Camera-type eye (tissue), 1 donor: ENCODE measurements around the gene CDK11B. TPM values are rescaled to one million over a fixed set of nuclear protein-coding genes. Genes with fewer than 3 reads are reported as not detected.

Source experiments
- total RNA-seq: library from RNA; depleted of rRNA; stranded (reverse); fragments of >200 nt; gene quantifications from one replicate; pipeline ENCODE4 v1.2.3, GENCODE V29; 2014

CDK11B gene
- total RNA-seq = 13.7 TPM

GRCh38 chr1:1658583-1659549 is at the start of gene CDK11B:
Gene CDK11B, minus strand, starts transcription at chr1:1659004. Its CDS starts 1,519 bp downstream, at chr1:1657485.

GRCh38 chr1:1692714-1693647 is 34.2 kb upstream of the CDK11B start, which contains the start of gene SLC35E2B:
Gene SLC35E2B, minus strand, starts transcription at chr1:1692795. Its CDS starts 16,096 bp downstream, at chr1:1676699.

GRCh38 chr1:1631782-1632420 is 26.9 kb downstream of the CDK11B start, which contains the start of gene MMP23B:
Gene MMP23B, plus strand, starts transcription at chr1:1632173. Its CDS starts 46 bp downstream, at chr1:1632219.

GRCh38 chr1:1615256-1616044 is 43.4 kb downstream of the CDK11B start, which contains the start of gene MIB2:
Gene MIB2, plus strand, starts transcription at chr1:1615500. Its CDS starts 7,953 bp downstream, at chr1:1623453.

GRCh38 chr1:1599935-1600860 is 58.6 kb downstream of the CDK11B start, which contains the start of gene FNDC10:
Gene FNDC10, minus strand, starts transcription at chr1:1600135. Its CDS starts 120 bp downstream, at chr1:1600015.

Other genes starting within 250 kb of the CDK11B start
- gene ANKRD65, start 237.7 kb downstream of the CDK11B start, total RNA-seq = 8.1 TPM
- 19.8 TPM for gene VWA1, start 223.3 kb downstream of the CDK11B start, total RNA-seq
- 0.05 TPM for gene ATAD3C, start 209.3 kb downstream of the CDK11B start, total RNA-seq
- 20.4 TPM for gene ATAD3B, start 187.2 kb downstream of the CDK11B start, total RNA-seq
- 12.8 TPM for gene ATAD3A, start 146.8 kb downstream of the CDK11B start, total RNA-seq
- 12.0 TPM for gene TMEM240, start 118.4 kb downstream of the CDK11B start, total RNA-seq
- 58.5 TPM for gene SSU72, start 84.1 kb downstream of the CDK11B start, total RNA-seq
- 1.9 TPM for gene FNDC10, start 58.9 kb downstream of the CDK11B start, total RNA-seq
- gene MIB2, start 43.5 kb downstream of the CDK11B start, total RNA-seq = 76.8 TPM
- 40.0 TPM for gene MMP23B, start 26.8 kb downstream of the CDK11B start, total RNA-seq
- 81.3 TPM for gene SLC35E2B, start 33.8 kb upstream of the CDK11B start, total RNA-seq
- 27.9 TPM for gene CDK11A, start 65.4 kb upstream of the CDK11B start, total RNA-seq
- gene NADK, start 119.5 kb upstream of the CDK11B start, total RNA-seq = 37.2 TPM
- gene GNB1, start 232.1 kb upstream of the CDK11B start, total RNA-seq = 253 TPM